ENCODE results near the gene PFDN2.
"Not testable (repeated sequence)": the region's sequence is repeated elsewhere in the genome, so short reads cannot be mapped to it uniquely, and the experiment has no call there.

Gene PFDN2

DNA sequence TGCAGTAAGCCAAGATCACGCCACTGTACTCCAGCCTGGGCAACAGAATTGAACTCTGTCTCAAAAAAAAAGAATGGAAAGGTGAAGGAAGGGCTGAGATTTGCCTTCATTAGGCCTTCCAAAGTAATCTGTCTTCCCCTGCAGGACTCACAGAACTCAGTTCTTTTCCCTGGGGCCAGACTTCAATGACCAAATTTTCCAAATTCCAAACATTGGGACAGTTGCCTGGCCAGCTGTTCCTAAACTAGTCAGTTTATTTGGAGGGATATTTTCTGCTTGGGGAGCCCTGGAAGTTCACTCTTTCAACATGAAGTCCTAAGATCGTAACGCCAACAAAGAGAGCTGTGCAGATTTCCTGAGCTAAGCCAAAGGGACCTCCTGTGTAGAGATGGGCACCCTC, 20.0 kb upstream of the PFDN2 start:
- DNase-seq: no peak

- DNase-seq: no peak
Observed at GRCh38 chr1:161133220-161133740, 15.4 kb upstream of the PFDN2 start.

- DNase-seq: peak; percentile 86
Observed at GRCh38 chr1:161132410-161133219, 14.8 kb upstream of the PFDN2 start, which contains the start of gene DEDD. Gene DEDD, minus strand, starts transcription at chr1:161132667. Its CDS starts 8,205 bp downstream, at chr1:161124462.

DNA sequence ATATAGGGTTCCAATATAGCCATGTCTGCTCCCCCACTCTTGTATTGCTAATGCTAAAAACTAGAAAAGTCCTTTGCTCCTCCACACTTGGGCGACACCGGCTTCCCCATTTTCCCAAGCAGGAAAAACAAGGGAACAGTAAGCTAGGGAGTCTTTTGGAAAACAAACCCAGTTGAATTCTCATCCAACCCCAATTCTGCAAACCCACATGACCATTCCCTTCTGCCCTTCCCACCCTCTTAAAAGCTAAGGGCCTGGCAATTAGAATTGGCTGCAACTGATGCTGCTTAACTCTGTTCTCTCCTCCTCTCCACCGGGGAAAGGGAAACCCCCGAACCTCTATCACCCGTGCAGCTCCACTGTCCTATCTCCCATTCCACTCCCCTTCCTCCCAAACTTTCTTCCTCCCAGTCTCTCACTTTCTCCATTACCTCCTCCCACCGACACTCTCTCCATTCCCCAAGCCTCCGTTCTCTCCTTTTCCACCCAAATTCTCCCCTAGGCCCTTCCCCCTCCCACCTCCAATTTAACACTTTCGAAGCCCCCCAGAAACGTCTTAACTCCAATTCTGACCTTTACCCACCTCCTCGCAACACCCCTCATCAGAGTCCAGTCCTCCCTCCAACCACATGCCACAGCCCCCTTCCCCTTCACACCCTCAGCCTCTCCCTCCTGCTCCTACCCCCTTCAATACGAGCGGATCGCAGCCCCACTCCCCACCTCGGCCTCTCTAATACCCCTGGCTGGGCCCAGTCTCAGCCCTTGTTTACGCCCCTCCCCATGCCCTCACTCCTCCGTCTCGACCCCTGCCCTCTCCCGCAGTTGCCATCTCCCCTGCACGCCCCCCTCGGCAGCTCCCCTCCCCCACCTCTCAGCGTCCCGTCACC, 13.9 kb upstream of the PFDN2 start:
- DNase-seq: no peak

DNA sequence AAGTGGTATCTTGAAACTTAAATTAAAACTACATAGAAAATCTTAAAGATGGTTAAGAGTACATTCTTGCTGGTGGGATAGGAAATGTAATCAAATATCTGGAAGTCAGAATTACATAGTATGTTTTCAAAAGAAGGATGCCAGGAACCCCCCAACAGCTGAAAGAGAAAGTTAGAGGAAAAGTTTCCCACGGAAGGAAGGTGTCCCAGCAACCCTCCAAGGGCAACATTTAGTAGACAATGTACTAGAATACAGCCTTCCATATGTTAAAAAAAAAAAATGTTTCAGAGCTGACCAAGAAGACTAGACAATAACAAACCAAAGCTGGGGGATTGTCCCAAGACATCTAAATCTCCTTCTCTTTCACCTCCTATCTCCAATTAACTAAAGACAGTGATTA, 12.4 kb upstream of the PFDN2 start:
- DNase-seq: no peak

GRCh38 chr1:161128591-161129420, 11.0 kb upstream of the PFDN2 start:
- no peak for DNase-seq

GRCh38 chr1:161127649-161128048, 9.8 kb upstream of the PFDN2 start:
- DNase-seq: no peak

DNA sequence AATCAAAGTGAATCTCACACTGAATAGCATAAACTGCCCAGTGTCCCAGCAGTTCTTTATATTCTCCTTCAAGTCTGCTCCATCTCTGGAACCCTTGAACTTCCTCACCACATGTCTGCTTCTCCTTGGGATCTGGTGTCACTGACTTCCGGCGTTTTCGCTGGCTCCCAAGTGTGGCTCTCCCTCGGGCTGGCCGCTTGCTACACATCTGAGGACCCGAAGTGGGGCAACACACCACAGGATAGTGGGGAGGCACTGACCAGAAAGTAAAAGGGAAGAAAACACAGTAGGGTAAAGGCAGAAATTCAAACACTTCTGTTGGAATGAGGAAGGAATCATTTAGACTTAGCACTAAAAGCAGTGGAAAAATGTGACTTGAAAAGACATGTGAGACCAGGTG, 5.1 kb upstream of the PFDN2 start:
- DNase-seq: no peak

GRCh38 chr1:161121834-161122233, 4.0 kb upstream of the PFDN2 start:
- no peak for DNase-seq

GRCh38 chr1:161121042-161121650, 3.3 kb upstream of the PFDN2 start:
- DNase-seq: no peak

GRCh38 chr1:161119092-161119903, 1.5 kb upstream of the PFDN2 start:
- peak; percentile 53 for DNase-seq

- not testable (repeated sequence) for DNase-seq
Observed at GRCh38 chr1:161115961-161116360, 1.9 kb downstream of the PFDN2 start.

- DNase-seq: no peak
Observed at GRCh38 chr1:161115132-161115711, 2.6 kb downstream of the PFDN2 start.

- no peak for DNase-seq
Observed at GRCh38 chr1:161114556-161114955, 3.3 kb downstream of the PFDN2 start.

GRCh38 chr1:161113915-161114314, 3.9 kb downstream of the PFDN2 start:
- DNase-seq: no peak

DNA sequence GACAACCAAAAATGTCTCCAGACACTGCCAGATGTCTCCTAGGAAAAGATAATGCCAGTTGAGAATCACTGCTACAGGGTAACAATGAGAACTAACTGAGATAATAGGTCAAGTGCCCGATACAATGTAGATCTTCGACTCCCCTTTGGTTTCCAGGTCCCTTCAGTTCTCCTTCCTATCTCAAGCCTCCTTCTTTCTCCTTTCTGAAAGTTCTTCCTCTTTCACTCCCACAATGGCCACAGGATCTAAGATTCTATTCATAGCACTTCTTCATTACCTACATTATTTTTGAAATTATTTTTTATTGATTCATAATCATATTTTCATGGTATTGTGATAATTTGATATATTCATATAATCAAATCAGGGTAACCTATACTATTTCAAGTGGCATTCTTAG, 6.3 kb downstream of the PFDN2 start:
- no peak for DNase-seq

DNA sequence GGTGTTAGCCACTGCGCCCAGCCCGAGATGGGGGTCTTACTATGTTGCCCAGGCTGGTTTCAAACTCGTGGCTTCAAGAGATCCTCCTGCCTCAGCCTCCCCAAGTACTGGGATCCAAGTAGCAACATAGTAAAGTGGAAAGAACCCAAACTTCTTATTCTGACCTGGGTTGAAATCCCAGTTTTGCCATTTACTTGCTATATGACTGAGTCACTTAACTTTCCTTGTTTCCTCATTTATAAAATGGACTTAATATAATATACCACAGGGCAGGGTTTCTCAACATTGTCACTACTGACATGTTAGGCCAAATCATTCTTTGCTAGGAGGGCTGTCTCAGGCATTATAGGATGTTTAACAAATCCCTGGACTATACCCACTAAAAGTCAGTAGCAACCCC, 6.7 kb downstream of the PFDN2 start:
- DNase-seq: no peak

- no peak for DNase-seq
Observed at GRCh38 chr1:161106431-161106830, 11.4 kb downstream of the PFDN2 start.

- no peak for DNase-seq
Observed at GRCh38 chr1:161100556-161100955, 17.3 kb downstream of the PFDN2 start.

DNA sequence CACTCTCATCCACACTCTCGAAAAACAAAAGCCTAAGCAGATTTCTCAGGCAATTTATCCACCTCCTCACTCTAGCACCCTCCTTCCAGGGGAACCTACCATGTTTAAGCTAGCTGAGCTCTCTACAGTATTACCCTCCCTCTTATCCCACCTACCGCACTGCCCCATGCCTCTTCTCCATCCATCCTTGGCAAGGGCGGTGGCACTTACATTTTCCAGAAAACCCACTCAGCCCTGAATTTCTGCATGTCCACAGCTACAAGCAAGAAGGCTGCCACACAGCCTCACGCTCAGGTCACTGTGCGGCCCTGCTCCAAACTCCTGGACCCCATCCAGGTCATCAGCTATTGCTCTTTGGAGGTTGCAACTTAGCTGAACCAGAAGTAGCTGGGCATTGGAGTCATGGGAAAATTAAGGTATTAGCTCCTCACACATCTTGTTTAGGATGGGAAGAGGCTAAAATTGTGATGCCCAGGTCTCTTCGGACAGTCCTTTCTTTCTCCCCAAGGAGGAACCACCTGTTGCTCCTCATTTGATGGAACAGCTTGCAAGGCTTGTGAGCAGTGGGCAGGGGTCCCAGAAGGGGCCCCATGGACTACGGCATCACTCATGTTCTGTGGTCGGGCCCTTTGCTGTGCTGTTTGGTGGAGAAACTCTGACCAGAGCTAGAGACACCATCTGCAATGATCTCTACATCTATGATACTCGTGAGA, 18.6 kb downstream of the PFDN2 start:
- no peak for DNase-seq
